ENCODE results near the gene HSD17B12. TPM values are rescaled to one million over a fixed set of nuclear protein-coding genes. Genes with fewer than 3 reads are reported as not detected.

Gene HSD17B12
- total and polyA plus RNA-seq, 5 donors from 2014 or later: 17.5 to 23.1 (median 21.1) TPM

- Histone ChIP-seq H3K27me3 (ENCODE audit: control insufficient read depth, insufficient read depth, low read length) (no peaks in the 10 kb centered on the region), H3K36me3 (ENCODE audit: control insufficient read depth, insufficient read depth, low read length) (no peaks in the 10 kb centered on the region), H3K9me3 (ENCODE audit: control insufficient read depth in 2 of 2, low read length in 2 of 2) (no peaks in the 10 kb centered on the region), H3K4me3 (ENCODE audit: low read depth, low read length) (no peak overlapping the region), H3K27ac (ENCODE audit: insufficient read depth, low read length, poor library complexity, severe bottlenecking) (no peak overlapping the region), H3K4me1 (ENCODE audit: control insufficient read depth, insufficient read depth, low read length, poor library complexity, severe bottlenecking) (no peaks in the 10 kb centered on the region)
- Mint-ChIP-seq H3K27ac (no peak overlapping the region), H3K4me1 (peaks cover 0 to 6% (median 5%) of the 10 kb centered on the region in 4 donors), H3K27me3 (no peaks in the 10 kb centered on the region), H3K36me3 (peaks cover 12% of the 10 kb centered on the region), H3K9me3 (no peaks in the 10 kb centered on the region), H3K4me3 (no peak overlapping the region)
- ATAC-seq (ENCODE audit: low read depth in 2 of 2) (peak; percentile 74 to 78), DNase-seq (peak; percentile 10 to 78 (median 49))
Observed at GRCh38 chr11:43852057-43852636, 171.6 kb downstream of the HSD17B12 start.

GRCh38 chr11:43853781-43854180, 173.2 kb downstream of the HSD17B12 start:
- no peaks in the 10 kb centered on the region for H3K9me3 Mint-ChIP-seq
- DNase-seq: no peak
- Histone ChIP-seq H3K27me3 (ENCODE audit: control insufficient read depth, insufficient read depth, low read length) (no peaks in the 10 kb centered on the region), H3K4me3 (ENCODE audit: low read depth, low read length) (no peak overlapping the region), H3K36me3 (ENCODE audit: control insufficient read depth, insufficient read depth, low read length) (no peaks in the 10 kb centered on the region), H3K4me1 (ENCODE audit: control insufficient read depth, insufficient read depth, low read length, poor library complexity, severe bottlenecking) (no peaks in the 10 kb centered on the region), H3K9me3 (ENCODE audit: control insufficient read depth in 2 of 2, low read length in 2 of 2) (no peaks in the 10 kb centered on the region), H3K27ac (ENCODE audit: insufficient read depth, low read length, poor library complexity, severe bottlenecking) (no peak overlapping the region)
- ATAC-seq (ENCODE audit: low read depth in 2 of 2): no peak
- no peak overlapping the region for H3K27ac Mint-ChIP-seq
- peaks cover 12% of the 10 kb centered on the region for H3K36me3 Mint-ChIP-seq
- peaks cover 0 to 6% (median 4%) of the 10 kb centered on the region in 4 donors for H3K4me1 Mint-ChIP-seq
- H3K27me3 Mint-ChIP-seq: no peaks in the 10 kb centered on the region
- no peak overlapping the region for H3K4me3 Mint-ChIP-seq

- H3K27ac Mint-ChIP-seq: no peak overlapping the region
- no peak for DNase-seq
- no peak for ATAC-seq (ENCODE audit: low read depth in 2 of 2)
- H3K4me3 Mint-ChIP-seq: no peak overlapping the region
- Histone ChIP-seq H3K4me1 (ENCODE audit: control insufficient read depth, insufficient read depth, low read length, poor library complexity, severe bottlenecking) (no peaks in the 10 kb centered on the region), H3K4me3 (ENCODE audit: low read depth, low read length) (no peak overlapping the region), H3K9me3 (ENCODE audit: control insufficient read depth in 2 of 2, low read length in 2 of 2) (no peaks in the 10 kb centered on the region), H3K27ac (ENCODE audit: insufficient read depth, low read length, poor library complexity, severe bottlenecking) (no peak overlapping the region), H3K36me3 (ENCODE audit: control insufficient read depth, insufficient read depth, low read length) (no peaks in the 10 kb centered on the region), H3K27me3 (ENCODE audit: control insufficient read depth, insufficient read depth, low read length) (no peaks in the 10 kb centered on the region)
- peaks cover 0 to 4% (median 0%) of the 10 kb centered on the region in 7 donors for H3K9me3 Mint-ChIP-seq
- no peaks in the 10 kb centered on the region for H3K4me1 Mint-ChIP-seq
- H3K27me3 Mint-ChIP-seq: peaks cover 5% of the 10 kb centered on the region
- H3K36me3 Mint-ChIP-seq: peaks cover 8% of the 10 kb centered on the region
Observed at GRCh38 chr11:43856993-43857392, 176.5 kb downstream of the HSD17B12 start.

- ATAC-seq (ENCODE audit: low read depth in 2 of 2): no peak
- H3K27me3 ChIP-seq (ENCODE audit: control insufficient read depth, insufficient read depth, low read length): peaks cover 5% of the 10 kb centered on the region
- Mint-ChIP-seq H3K27ac (no peak overlapping the region), H3K4me3 (no peak overlapping the region), H3K27me3 (peaks cover 22% of the 10 kb centered on the region), H3K9me3 (peaks cover 0 to 4% (median 2%) of the 10 kb centered on the region in 7 donors), H3K36me3 (no peaks in the 10 kb centered on the region), H3K4me1 (no peaks in the 10 kb centered on the region)
- no peak overlapping the region for H3K27ac ChIP-seq (ENCODE audit: insufficient read depth, low read length, poor library complexity, severe bottlenecking)
- no peak overlapping the region for H3K4me3 ChIP-seq (ENCODE audit: low read depth, low read length)
- DNase-seq: no peak
- H3K9me3 ChIP-seq (ENCODE audit: control insufficient read depth in 2 of 2, low read length in 2 of 2): no peaks in the 10 kb centered on the region
- no peaks in the 10 kb centered on the region for H3K4me1 ChIP-seq (ENCODE audit: control insufficient read depth, insufficient read depth, low read length, poor library complexity, severe bottlenecking)
- H3K36me3 ChIP-seq (ENCODE audit: control insufficient read depth, insufficient read depth, low read length): no peaks in the 10 kb centered on the region
Observed at GRCh38 chr11:43861141-43861540, 180.6 kb downstream of the HSD17B12 start.

- Mint-ChIP-seq H3K36me3 (no peaks in the 10 kb centered on the region), H3K4me3 (no peak overlapping the region), H3K27ac (no peak overlapping the region), H3K27me3 (peaks cover 35% of the 10 kb centered on the region), H3K4me1 (peaks cover 8 to 11% (median 10%) of the 10 kb centered on the region in 4 donors), H3K9me3 (peaks cover 0 to 2% (median 1%) of the 10 kb centered on the region in 7 donors)
- Histone ChIP-seq H3K27ac (ENCODE audit: insufficient read depth, low read length, poor library complexity, severe bottlenecking) (no peak overlapping the region), H3K9me3 (ENCODE audit: control insufficient read depth in 2 of 2, low read length in 2 of 2) (no peaks in the 10 kb centered on the region), H3K36me3 (ENCODE audit: control insufficient read depth, insufficient read depth, low read length) (no peaks in the 10 kb centered on the region), H3K27me3 (ENCODE audit: control insufficient read depth, insufficient read depth, low read length) (peaks cover 7% of the 10 kb centered on the region), H3K4me3 (ENCODE audit: low read depth, low read length) (no peak overlapping the region), H3K4me1 (ENCODE audit: control insufficient read depth, insufficient read depth, low read length, poor library complexity, severe bottlenecking) (peaks cover 11% of the 10 kb centered on the region)
- DNase-seq (no peak), ATAC-seq (ENCODE audit: low read depth in 2 of 2) (no peak)
Observed at GRCh38 chr11:43866520-43866919, 186.0 kb downstream of the HSD17B12 start.

- Histone ChIP-seq H3K9me3 (ENCODE audit: control insufficient read depth in 2 of 2, low read length in 2 of 2) (no peaks in the 10 kb centered on the region), H3K27ac (ENCODE audit: insufficient read depth, low read length, poor library complexity, severe bottlenecking) (no peak overlapping the region), H3K4me1 (ENCODE audit: control insufficient read depth, insufficient read depth, low read length, poor library complexity, severe bottlenecking) (peaks cover 11% of the 10 kb centered on the region), H3K4me3 (ENCODE audit: low read depth, low read length) (no peak overlapping the region), H3K27me3 (ENCODE audit: control insufficient read depth, insufficient read depth, low read length) (peaks cover 7% of the 10 kb centered on the region), H3K36me3 (ENCODE audit: control insufficient read depth, insufficient read depth, low read length) (no peaks in the 10 kb centered on the region)
- Mint-ChIP-seq H3K27me3 (peaks cover 39% of the 10 kb centered on the region), H3K4me3 (no peak overlapping the region), H3K36me3 (no peaks in the 10 kb centered on the region), H3K27ac (no peak overlapping the region), H3K9me3 (peaks cover 0 to 2% (median 1%) of the 10 kb centered on the region in 7 donors), H3K4me1 (peaks cover 8 to 11% (median 10%) of the 10 kb centered on the region in 4 donors)
- DNase-seq (no peak), ATAC-seq (ENCODE audit: low read depth in 2 of 2) (no peak)
Observed at GRCh38 chr11:43866969-43867368, 186.4 kb downstream of the HSD17B12 start.

- Mint-ChIP-seq H3K9me3 (peaks cover 0 to 5% (median 2%) of the 10 kb centered on the region in 7 donors), H3K27ac (peak overlapping the region; percentile 58 to 60 (median 59)), H3K4me1 (peaks cover 8 to 11% (median 10%) of the 10 kb centered on the region in 4 donors), H3K4me3 (peak overlapping the region in 3 of 4 donors; percentile 15 to 62 (median 41)), H3K36me3 (no peaks in the 10 kb centered on the region), H3K27me3 (peaks cover 56% of the 10 kb centered on the region)
- DNase-seq: peak in 2 of 3 donors; percentile 40 to 89
- peak; percentile 96 to 99 for ATAC-seq (ENCODE audit: low read depth in 2 of 2)
- Histone ChIP-seq H3K27me3 (ENCODE audit: control insufficient read depth, insufficient read depth, low read length) (peaks cover 13% of the 10 kb centered on the region), H3K36me3 (ENCODE audit: control insufficient read depth, insufficient read depth, low read length) (no peaks in the 10 kb centered on the region), H3K27ac (ENCODE audit: insufficient read depth, low read length, poor library complexity, severe bottlenecking) (no peak overlapping the region), H3K9me3 (ENCODE audit: control insufficient read depth in 2 of 2, low read length in 2 of 2) (no peaks in the 10 kb centered on the region), H3K4me1 (ENCODE audit: control insufficient read depth, insufficient read depth, low read length, poor library complexity, severe bottlenecking) (peaks cover 11% of the 10 kb centered on the region), H3K4me3 (ENCODE audit: low read depth, low read length) (peak overlapping the region; percentile 60)
Observed at GRCh38 chr11:43868852-43869567, 188.5 kb downstream of the HSD17B12 start.

Data from CD4-positive, CD25-positive, alpha-beta regulatory T cell (primary cell).